K562 (cell line): ENCODE data around the gene WDR3. TPM values are rescaled to one million over a fixed set of nuclear protein-coding genes. Genes with fewer than 3 reads are reported as not detected.

Source experiments
- EHMT2 ChIP-seq: fragments of 450-650 bp; IDR thresholded peaks from 2 replicates; pipeline ENCODE4 v1.6.1; 2018; ENCODE audit warnings: antibody characterized with exemption
- FUS ChIP-seq: fragments of 200-400 bp; formaldehyde crosslinking; optimal IDR thresholded peaks from 2 replicates; pipeline ENCODE3; 2017; ENCODE audit warnings: low read depth, low read length
- GTF2B ChIP-seq: IDR thresholded peaks from 2 replicates; pipeline ENCODE4 v1.6.1; 2011; ENCODE audit not compliant: insufficient read length; ENCODE audit errors: extremely low read depth
- HDAC1 ChIP-seq, 2 experiments: fragments of 450-650 bp; IDR thresholded peaks; 2 replicates each; pipeline ENCODE4 v1.6.1; 2016 to 2017; ENCODE audit warnings: inconsistent platforms in 1 of 2, mild to moderate bottlenecking in 1 of 2, moderate library complexity in 1 of 2
- HNRNPH1 ChIP-seq: fragments of 200-400 bp; formaldehyde crosslinking; optimal IDR thresholded peaks from 2 replicates; pipeline ENCODE3; 2017; ENCODE audit warnings: low read depth, mild to moderate bottlenecking, low read length, moderate library complexity
- MLX ChIP-seq, 2 experiments: fragments of 450-650 bp in 1 of 2; sonication (generic) in 1 of 2; formaldehyde crosslinking; conservative IDR thresholded peaks; 2 replicates each; pipeline versions ENCODE4 v1.4.0 to v1.8.1; 2020 to 2022; ENCODE audit warnings: mild to moderate bottlenecking in 1 of 2, missing genetic modification reagents in 1 of 2
- MTA1 ChIP-seq: fragments of 450-650 bp; IDR thresholded peaks from 2 replicates; pipeline ENCODE4 v1.6.1; 2017; ENCODE audit warnings: borderline replicate concordance
- MTA3 ChIP-seq: fragments of 450-650 bp; formaldehyde crosslinking; IDR thresholded peaks from 2 replicates; pipeline ENCODE4 v1.6.1; 2017; ENCODE audit warnings: mild to moderate bottlenecking, borderline replicate concordance
- SIX5 ChIP-seq, 2 experiments: IDR thresholded peaks; 2 replicates each; pipeline ENCODE4 v1.6.1; 2011; ENCODE audit warnings: low read length in 2 of 2, borderline replicate concordance in 1 of 2, low read depth in 1 of 2, mild to moderate bottlenecking in 1 of 2, moderate library complexity in 1 of 2; ENCODE audit not compliant: insufficient read depth in 1 of 2
- SMARCE1 ChIP-seq: fragments of 450-650 bp; IDR thresholded peaks from 2 replicates; pipeline ENCODE4 v1.7.1; 2016; ENCODE audit warnings: mild to moderate bottlenecking
- TCF7L2 ChIP-seq: fragments of 150-350 bp; IDR thresholded peaks from 2 replicates; pipeline ENCODE4 v1.6.1; 2016; ENCODE audit warnings: low read depth, mild to moderate bottlenecking, low read length, moderate library complexity
- ZNF121 ChIP-seq: sonication (generic); formaldehyde crosslinking; conservative IDR thresholded peaks from 2 replicates; pipeline ENCODE4 v1.8.0; 2022; ENCODE audit warnings: missing genetic modification reagents
- polyA plus RNA-seq, 8 experiments: library from polyadenylated mRNA; depleted of rRNA in 4 of 8; stranded (reverse) in 5 of 8; unstranded in 3 of 8; fragments of >200 nt; fragmentation: Nextera tagmentation in 2 of 8; fragmentation: Illumina TruSeq in 1 of 8; extraction: Ambion mirVana in 2 of 8; extraction: Trizol in 1 of 8; gene quantifications; 2 replicates each; pipeline versions ENCODE4 v1.2.1 to v1.2.3, GENCODE V29; 2011 to 2014; ENCODE audit warnings: inconsistent platforms in 1 of 8, missing spikeins in 1 of 8
- total RNA-seq, 7 experiments: library from RNA; depleted of rRNA in 6 of 7; stranded (reverse); fragments of >200 nt in 6 of 7; fragmentation: Illumina TruSeq in 2 of 7; extraction: Trizol in 2 of 7; gene quantifications; 2 replicates each; pipeline versions ENCODE4 v1.2.1 to v1.2.3, GENCODE V29; 2011 to 2021; ENCODE audit warnings: low replicate concordance in 1 of 7
- TF ChIP-seq, protein P1 (sequence below), 3 experiments: IDR thresholded peaks in 2 of 3; conservative IDR thresholded peaks in 1 of 3; 2 replicates each; pipeline ENCODE4 v1.5.1; 2011 to 2012; ENCODE audit warnings: low read length in 3 of 3, mild to moderate bottlenecking in 3 of 3, control low read depth in 2 of 3, improper control_type of control experiment in 1 of 3, inconsistent platforms in 1 of 3, low read depth in 1 of 3, mixed read lengths in 1 of 3, moderate library complexity in 1 of 3; ENCODE audit not compliant: insufficient read depth in 2 of 3
- TF ChIP-seq, protein P2 (sequence below): fragments of 450-650 bp; IDR thresholded peaks from 2 replicates; pipeline ENCODE4 v1.7.0; 2016; ENCODE audit warnings: borderline replicate concordance
- TF ChIP-seq, protein P3 (sequence below): fragments of 450-650 bp; formaldehyde crosslinking; IDR thresholded peaks from 2 replicates; pipeline ENCODE4 v1.4.0; 2020; ENCODE audit warnings: mild to moderate bottlenecking, moderate library complexity
- TF ChIP-seq, protein P4 (sequence below): fragments of 250-450 bp; sonication (Bioruptor Pico); IDR thresholded peaks from 2 replicates; pipeline ENCODE4 v1.4.0; 2020

The WDR3 gene
- total and polyA plus RNA-seq, 9 of the 15 experiments (the other 6 are each of a cell fraction or from before 2014, with no cell fraction given), result 40.6 to 122 (median 76.5) TPM

- no peak for TF ChIP-seq MLX (CRISPR knock-in tag; conservative IDR thresholded peaks at IDR 0.05)
- TF ChIP-seq, protein P1, sequence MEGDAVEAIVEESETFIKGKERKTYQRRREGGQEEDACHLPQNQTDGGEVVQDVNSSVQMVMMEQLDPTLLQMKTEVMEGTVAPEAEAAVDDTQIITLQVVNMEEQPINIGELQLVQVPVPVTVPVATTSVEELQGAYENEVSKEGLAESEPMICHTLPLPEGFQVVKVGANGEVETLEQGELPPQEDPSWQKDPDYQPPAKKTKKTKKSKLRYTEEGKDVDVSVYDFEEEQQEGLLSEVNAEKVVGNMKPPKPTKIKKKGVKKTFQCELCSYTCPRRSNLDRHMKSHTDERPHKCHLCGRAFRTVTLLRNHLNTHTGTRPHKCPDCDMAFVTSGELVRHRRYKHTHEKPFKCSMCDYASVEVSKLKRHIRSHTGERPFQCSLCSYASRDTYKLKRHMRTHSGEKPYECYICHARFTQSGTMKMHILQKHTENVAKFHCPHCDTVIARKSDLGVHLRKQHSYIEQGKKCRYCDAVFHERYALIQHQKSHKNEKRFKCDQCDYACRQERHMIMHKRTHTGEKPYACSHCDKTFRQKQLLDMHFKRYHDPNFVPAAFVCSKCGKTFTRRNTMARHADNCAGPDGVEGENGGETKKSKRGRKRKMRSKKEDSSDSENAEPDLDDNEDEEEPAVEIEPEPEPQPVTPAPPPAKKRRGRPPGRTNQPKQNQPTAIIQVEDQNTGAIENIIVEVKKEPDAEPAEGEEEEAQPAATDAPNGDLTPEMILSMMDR (IDR thresholded peaks at IDR 0.05 in 2 of 3, conservative IDR thresholded peaks at IDR 0.05 in 1 of 3; ENCODE audit: insufficient read depth in 2 of 3, low read depth in 1 of 3, low read length in 3 of 3), result peak; percentile 73 to 90 (median 82)
- TF ChIP-seq, protein P2, sequence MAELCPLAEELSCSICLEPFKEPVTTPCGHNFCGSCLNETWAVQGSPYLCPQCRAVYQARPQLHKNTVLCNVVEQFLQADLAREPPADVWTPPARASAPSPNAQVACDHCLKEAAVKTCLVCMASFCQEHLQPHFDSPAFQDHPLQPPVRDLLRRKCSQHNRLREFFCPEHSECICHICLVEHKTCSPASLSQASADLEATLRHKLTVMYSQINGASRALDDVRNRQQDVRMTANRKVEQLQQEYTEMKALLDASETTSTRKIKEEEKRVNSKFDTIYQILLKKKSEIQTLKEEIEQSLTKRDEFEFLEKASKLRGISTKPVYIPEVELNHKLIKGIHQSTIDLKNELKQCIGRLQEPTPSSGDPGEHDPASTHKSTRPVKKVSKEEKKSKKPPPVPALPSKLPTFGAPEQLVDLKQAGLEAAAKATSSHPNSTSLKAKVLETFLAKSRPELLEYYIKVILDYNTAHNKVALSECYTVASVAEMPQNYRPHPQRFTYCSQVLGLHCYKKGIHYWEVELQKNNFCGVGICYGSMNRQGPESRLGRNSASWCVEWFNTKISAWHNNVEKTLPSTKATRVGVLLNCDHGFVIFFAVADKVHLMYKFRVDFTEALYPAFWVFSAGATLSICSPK, result no peak
- TF ChIP-seq GTF2B, result no peak
- TF ChIP-seq HNRNPH1, result no peak
- no peak for TF ChIP-seq EHMT2
- TF ChIP-seq HDAC1 (IDR thresholded peaks at IDR 0.05), result no peak
- TF ChIP-seq SIX5 (IDR thresholded peaks at IDR 0.05; ENCODE audit: borderline replicate concordance in 1 of 2, insufficient read depth in 1 of 2, low read depth in 1 of 2, low read length in 2 of 2), result no peak
- TF ChIP-seq MTA1, result no peak
- TF ChIP-seq TCF7L2, result no peak
- TF ChIP-seq ZNF121 (CRISPR knock-in tag), result peak; percentile 69
- TF ChIP-seq MTA3, result no peak
- TF ChIP-seq, protein P3, sequence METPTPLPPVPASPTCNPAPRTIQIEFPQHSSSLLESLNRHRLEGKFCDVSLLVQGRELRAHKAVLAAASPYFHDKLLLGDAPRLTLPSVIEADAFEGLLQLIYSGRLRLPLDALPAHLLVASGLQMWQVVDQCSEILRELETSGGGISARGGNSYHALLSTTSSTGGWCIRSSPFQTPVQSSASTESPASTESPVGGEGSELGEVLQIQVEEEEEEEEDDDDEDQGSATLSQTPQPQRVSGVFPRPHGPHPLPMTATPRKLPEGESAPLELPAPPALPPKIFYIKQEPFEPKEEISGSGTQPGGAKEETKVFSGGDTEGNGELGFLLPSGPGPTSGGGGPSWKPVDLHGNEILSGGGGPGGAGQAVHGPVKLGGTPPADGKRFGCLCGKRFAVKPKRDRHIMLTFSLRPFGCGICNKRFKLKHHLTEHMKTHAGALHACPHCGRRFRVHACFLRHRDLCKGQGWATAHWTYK, result no peak
- TF ChIP-seq FUS, result no peak
- TF ChIP-seq SMARCE1, result no peak
- TF ChIP-seq, protein P4, sequence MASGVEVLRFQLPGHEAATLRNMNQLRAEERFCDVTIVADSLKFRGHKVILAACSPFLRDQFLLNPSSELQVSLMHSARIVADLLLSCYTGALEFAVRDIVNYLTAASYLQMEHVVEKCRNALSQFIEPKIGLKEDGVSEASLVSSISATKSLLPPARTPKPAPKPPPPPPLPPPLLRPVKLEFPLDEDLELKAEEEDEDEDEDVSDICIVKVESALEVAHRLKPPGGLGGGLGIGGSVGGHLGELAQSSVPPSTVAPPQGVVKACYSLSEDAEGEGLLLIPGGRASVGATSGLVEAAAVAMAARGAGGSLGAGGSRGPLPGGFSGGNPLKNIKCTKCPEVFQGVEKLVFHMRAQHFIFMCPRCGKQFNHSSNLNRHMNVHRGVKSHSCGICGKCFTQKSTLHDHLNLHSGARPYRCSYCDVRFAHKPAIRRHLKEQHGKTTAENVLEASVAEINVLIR (CRISPR knock-in tag), result no peak
Observed at GRCh38 chr1:117895482-117896114, 33.9 kb upstream of the WDR3 start (continued).
